Kidney (tissue), 14 donors: ENCODE data around the gene SASH1. TPM values are rescaled to one million over a fixed set of nuclear protein-coding genes. Genes with fewer than 3 reads are reported as not detected.

Source experiments
- DNase-seq, 5 donors: peaks; one replicate each; pipeline ENCODE4 v3.0.0-alpha.2; 2013 to 2020
- FAIRE-seq: peaks from 2 replicates; lab custom pipeline; 2012; peaks lifted over from hg19 to GRCh38; lab: Jason Lieb, UNC
- H3K27ac ChIP-seq, 2 donors: one replicate each; pipeline ENCODE4 v1.7.0; 2013; ENCODE audit warnings: low read depth in 2 of 2, low read length in 2 of 2, inconsistent platforms in 1 of 2
- H3K27me3 ChIP-seq: one replicate; pipeline ENCODE4 v1.7.1; 2013; ENCODE audit warnings: low read length, inconsistent platforms; ENCODE audit not compliant: control insufficient read depth, insufficient read depth
- H3K36me3 ChIP-seq, 3 donors: one replicate each; pipeline versions ENCODE4 v1.7.0 to v1.7.1; 2013; ENCODE audit warnings: low read length in 3 of 3, control low read depth in 1 of 3, inconsistent platforms in 1 of 3; ENCODE audit not compliant: insufficient read depth in 3 of 3, control insufficient read depth in 2 of 3
- H3K4me1 ChIP-seq, 3 donors: one replicate each; pipeline versions ENCODE4 v1.7.0 to v1.7.1; 2013; ENCODE audit warnings: low read length in 3 of 3, inconsistent platforms in 1 of 3, low read depth in 1 of 3; ENCODE audit not compliant: control insufficient read depth in 2 of 3, insufficient read depth in 2 of 3
- H3K4me3 ChIP-seq, 3 donors: one replicate each; pipeline versions ENCODE4 v1.7.0 to v1.8.1; 2013; ENCODE audit warnings: low read length in 3 of 3, control low read depth in 1 of 3, inconsistent platforms in 1 of 3
- H3K9ac ChIP-seq, 3 donors: one replicate each; pipeline versions ENCODE4 v1.7.0 to v1.7.1; 2013; ENCODE audit warnings: low read length in 3 of 3, control low read depth in 1 of 3, inconsistent platforms in 1 of 3
- H3K9me3 ChIP-seq, 3 donors: one replicate each; pipeline versions ENCODE4 v1.7.0 to v1.7.1; 2013; ENCODE audit warnings: low read length in 3 of 3, control low read depth in 1 of 3, inconsistent platforms in 1 of 3; ENCODE audit not compliant: control insufficient read depth in 2 of 3, insufficient read depth in 1 of 3
- intact Hi-C: fragments of 100-400 bp; cut with DNase I; formaldehyde crosslinking; loops from one replicate; pipeline ENCODE4 v1.11.1; 2022
- polyA plus RNA-seq: library from polyadenylated mRNA; stranded (reverse); fragments of 350-450 nt; fragmentation: Illumina TruSeq; extraction: RNeasy Lipid Tissue Mini Kit (QIAGEN cat#74804); gene quantifications from one replicate; pipeline ENCODE4 v1.2.3, GENCODE V29; 2014; ENCODE audit warnings: low read depth, low replicate concordance; ENCODE audit not compliant: insufficient read depth
- total RNA-seq: library from RNA; stranded (reverse); fragmentation: NEBNext Ultra II Directional; extraction: Animal tissue kit (Norgen Biotek cat#: 25700); gene quantifications from one replicate; pipeline ENCODE4 v1.2.1, GENCODE V29; 2021
- TF ChIP-seq, protein P1 (sequence below): IDR thresholded peaks from 3 replicates; pipeline ENCODE4 v1.5.1; 2012; ENCODE audit warnings: mild to moderate bottlenecking, moderate library complexity, borderline replicate concordance; ENCODE audit not compliant: insufficient read depth; ENCODE audit errors: extremely low read depth
- donor health status: control.
- donor health status: control.
- donor health status: control.
- donor health status: control.
- donor health status: control.
- donor health status: DM: yes; HTN: yes; CAD: no.
- donor health status: Normal renal cell carcinoma (clear cell type).

Gene SASH1
- total and polyA plus RNA-seq, 2 donors from 2014 or later = 6.2 to 148 TPM

GRCh38 chr6:148317051-148317450 is 25.6 kb upstream of the SASH1 start:
- Histone ChIP-seq H3K9ac (no peak overlapping the region), H3K9me3 (no peaks in the 10 kb centered on the region), H3K36me3 (no peaks in the 10 kb centered on the region), H3K27me3 (no peaks in the 10 kb centered on the region), H3K27ac (no peak overlapping the region), H3K4me1 (no peaks in the 10 kb centered on the region), H3K4me3 (no peak overlapping the region)
- FAIRE-seq = no peak
- no peak for DNase-seq
- intact Hi-C loops = no loop called here
- TF ChIP-seq, protein P1, sequence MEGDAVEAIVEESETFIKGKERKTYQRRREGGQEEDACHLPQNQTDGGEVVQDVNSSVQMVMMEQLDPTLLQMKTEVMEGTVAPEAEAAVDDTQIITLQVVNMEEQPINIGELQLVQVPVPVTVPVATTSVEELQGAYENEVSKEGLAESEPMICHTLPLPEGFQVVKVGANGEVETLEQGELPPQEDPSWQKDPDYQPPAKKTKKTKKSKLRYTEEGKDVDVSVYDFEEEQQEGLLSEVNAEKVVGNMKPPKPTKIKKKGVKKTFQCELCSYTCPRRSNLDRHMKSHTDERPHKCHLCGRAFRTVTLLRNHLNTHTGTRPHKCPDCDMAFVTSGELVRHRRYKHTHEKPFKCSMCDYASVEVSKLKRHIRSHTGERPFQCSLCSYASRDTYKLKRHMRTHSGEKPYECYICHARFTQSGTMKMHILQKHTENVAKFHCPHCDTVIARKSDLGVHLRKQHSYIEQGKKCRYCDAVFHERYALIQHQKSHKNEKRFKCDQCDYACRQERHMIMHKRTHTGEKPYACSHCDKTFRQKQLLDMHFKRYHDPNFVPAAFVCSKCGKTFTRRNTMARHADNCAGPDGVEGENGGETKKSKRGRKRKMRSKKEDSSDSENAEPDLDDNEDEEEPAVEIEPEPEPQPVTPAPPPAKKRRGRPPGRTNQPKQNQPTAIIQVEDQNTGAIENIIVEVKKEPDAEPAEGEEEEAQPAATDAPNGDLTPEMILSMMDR = no peak

DNA sequence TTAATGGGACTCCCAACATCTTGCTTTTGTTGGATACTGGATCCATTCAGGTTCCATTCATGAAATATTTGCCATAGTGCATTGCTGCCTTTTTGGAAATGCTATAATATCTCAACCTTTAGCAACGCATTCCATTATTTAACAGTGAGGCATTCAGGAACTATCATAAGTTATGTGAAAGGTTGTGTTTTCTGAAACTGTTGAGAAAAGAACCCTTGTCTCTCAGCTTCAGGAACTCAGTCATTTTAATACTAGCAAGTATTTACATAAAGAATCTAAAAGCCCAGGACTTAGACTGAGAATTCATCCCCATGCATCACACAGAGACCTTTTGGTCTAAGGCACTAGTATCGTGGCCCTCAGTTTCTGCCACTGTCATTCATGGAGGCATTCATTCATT is 24.9 kb upstream of the SASH1 start:
- Histone ChIP-seq H3K27me3 (no peaks in the 10 kb centered on the region), H3K27ac (no peak overlapping the region), H3K36me3 (no peaks in the 10 kb centered on the region), H3K4me1 (no peaks in the 10 kb centered on the region), H3K4me3 (no peak overlapping the region), H3K9ac (no peak overlapping the region), H3K9me3 (no peaks in the 10 kb centered on the region)
- DNase-seq (no peak), FAIRE-seq (no peak)
- TF ChIP-seq, protein P1 = no peak
- intact Hi-C loops = no loop called here

DNA sequence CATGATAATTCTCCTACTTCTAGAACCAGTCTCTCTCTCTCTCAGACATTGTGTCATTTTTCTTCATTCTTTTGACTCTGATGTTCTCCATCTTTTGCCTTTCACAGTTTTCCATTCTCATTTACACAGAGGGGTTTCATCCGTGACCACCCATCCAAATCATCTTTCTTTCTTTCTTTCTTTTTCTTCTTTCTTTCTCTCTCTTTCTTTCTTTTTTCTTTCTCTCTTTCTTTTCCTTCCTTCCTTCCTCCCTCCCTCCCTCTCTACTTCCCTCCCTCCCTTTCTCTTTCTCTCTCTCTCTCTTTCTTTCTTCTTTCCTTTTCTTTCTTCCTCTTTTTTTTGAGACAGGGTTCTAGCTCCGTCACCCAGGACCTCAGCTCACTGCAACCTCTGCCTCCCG is 19.9 kb upstream of the SASH1 start:
- Histone ChIP-seq H3K4me3 (no peak overlapping the region), H3K27ac (no peak overlapping the region), H3K9me3 (no peaks in the 10 kb centered on the region), H3K4me1 (no peaks in the 10 kb centered on the region), H3K36me3 (no peaks in the 10 kb centered on the region), H3K9ac (no peak overlapping the region), H3K27me3 (no peaks in the 10 kb centered on the region)
- intact Hi-C loops = no loop called here
- no peak for FAIRE-seq
- no peak for DNase-seq
- TF ChIP-seq, protein P1 = no peak

DNA sequence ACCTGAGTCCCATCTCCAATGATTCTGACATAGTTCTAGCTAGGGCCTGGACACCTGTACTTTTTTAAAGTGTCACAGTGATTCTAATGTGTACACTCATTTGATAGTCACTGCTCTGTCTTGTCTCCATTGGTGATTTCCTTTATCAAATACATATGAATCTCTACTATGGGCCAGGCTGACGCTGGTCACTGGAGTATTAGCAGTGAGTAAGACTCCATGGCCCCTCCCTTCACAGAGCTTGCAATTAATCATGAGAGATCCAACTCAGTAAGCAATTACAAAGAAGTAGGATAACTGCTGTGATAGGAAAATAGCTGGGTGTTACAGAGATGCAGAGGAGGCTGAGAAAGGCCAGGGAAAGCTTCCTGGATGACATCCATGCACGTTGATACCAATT is 19.3 kb upstream of the SASH1 start:
- FAIRE-seq = no peak

More for the DNA sequence above, 19.3 kb upstream of the SASH1 start:
- H3K27ac ChIP-seq = no peak overlapping the region
- no peak overlapping the region for H3K4me3 ChIP-seq
- no peaks in the 10 kb centered on the region for H3K9me3 ChIP-seq
- no peak overlapping the region for H3K9ac ChIP-seq
- no peaks in the 10 kb centered on the region for H3K4me1 ChIP-seq
- TF ChIP-seq, protein P1 = no peak
- DNase-seq = no peak
- no peaks in the 10 kb centered on the region for H3K27me3 ChIP-seq
- intact Hi-C loops = no loop called here
- H3K36me3 ChIP-seq = no peaks in the 10 kb centered on the region
